GM19468 (cell line): ENCODE measurements around the gene ATP1A4.
"Not testable (repeated sequence)": the region's sequence is repeated elsewhere in the genome, so short reads cannot be mapped to it uniquely, and the experiment has no call there.

Source experiments
- ATAC-seq: cut with Tn5 transposase; IDR thresholded peaks from one replicate; pipeline ENCODE4 v1.9.1; 2021; ENCODE audit warnings: mild to moderate bottlenecking, moderate library complexity, moderate number of reproducible peaks; ENCODE audit not compliant: unreplicated experiment; ENCODE audit errors: extremely low read depth

The ATP1A4 gene

DNA sequence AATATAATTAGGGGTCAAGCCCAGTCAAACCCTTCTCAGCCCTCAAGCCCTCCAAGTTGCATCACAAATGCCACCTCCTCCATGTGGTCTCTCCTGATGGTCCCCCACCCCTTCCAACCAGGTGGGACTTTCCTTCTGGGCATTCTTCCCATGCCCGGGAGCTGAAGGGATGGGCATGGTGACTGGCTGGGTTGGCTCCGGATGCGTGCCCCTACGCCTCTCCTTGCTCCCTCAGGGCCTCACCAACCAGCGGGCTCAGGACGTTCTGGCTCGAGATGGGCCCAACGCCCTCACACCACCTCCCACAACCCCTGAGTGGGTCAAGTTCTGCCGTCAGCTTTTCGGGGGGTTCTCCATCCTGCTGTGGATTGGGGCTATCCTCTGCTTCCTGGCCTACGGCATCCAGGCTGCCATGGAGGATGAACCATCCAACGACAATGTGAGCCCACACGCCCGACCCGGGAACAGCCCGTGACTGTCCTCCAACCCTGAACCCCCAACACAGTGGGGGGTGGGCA is 28.4 kb upstream of the ATP1A4 start:
- no peak for ATAC-seq

GRCh38 chr1:160123726-160124125 is 27.7 kb upstream of the ATP1A4 start:
- ATAC-seq = no peak

GRCh38 chr1:160124705-160125478 is 26.5 kb upstream of the ATP1A4 start:
- ATAC-seq = no peak

- ATAC-seq = no peak
Observed at GRCh38 chr1:160125746-160126145, 25.7 kb upstream of the ATP1A4 start.

DNA sequence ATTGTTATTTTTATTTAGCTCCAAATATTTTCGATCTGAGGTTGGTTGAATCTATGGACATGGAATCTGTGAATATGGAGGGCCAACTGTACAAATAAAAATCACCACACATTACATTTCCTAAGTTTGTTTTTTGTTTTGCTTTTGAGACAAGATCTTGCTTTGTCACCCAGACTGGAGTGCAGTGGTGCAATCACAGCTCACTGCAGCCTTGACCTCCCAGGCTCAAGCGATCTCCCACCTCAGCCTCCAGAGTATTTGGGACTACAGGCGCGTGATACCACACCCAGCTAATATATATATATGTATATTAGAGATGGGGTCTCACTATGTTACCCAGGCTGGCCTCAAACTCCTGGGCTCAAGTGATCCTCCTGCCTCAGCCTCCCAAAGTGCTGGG is 25.1 kb upstream of the ATP1A4 start:
- not testable (repeated sequence) for ATAC-seq

- ATAC-seq = no peak
Observed at GRCh38 chr1:160127381-160127780, 24.0 kb upstream of the ATP1A4 start.

DNA sequence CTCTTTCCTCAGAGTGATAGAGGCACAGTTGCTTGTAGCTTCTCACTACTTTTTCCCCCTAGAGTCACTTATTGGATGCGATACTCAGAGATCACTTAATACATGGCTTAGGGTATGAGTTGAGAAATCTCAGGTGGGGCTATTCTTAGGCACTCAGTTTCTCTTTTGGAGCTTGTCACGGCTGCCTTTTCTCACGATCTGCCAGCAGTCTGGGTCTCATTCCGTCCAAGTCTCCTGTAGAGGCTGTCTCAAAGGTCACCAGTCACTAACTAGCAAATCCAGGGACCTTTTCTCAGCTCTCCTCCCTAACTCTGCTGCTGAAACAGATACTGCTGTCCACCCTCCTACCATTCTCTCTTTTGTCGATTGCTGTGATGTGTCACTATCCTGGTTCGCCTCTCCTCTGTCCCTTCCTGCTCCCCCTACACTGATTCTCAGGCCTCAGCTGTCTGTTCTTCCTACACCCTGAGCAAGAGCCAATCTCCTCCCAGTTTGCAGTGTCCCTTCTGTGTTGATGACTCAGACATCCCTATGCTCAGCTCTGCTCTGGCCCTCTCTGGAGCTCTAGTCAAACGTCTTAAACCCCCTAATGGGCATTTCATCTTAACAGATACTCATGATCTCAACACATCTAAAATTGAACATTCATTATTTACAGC is 23.4 kb upstream of the ATP1A4 start:
- no peak for ATAC-seq

- ATAC-seq = no peak
Observed at GRCh38 chr1:160128636-160129035, 22.8 kb upstream of the ATP1A4 start.

DNA sequence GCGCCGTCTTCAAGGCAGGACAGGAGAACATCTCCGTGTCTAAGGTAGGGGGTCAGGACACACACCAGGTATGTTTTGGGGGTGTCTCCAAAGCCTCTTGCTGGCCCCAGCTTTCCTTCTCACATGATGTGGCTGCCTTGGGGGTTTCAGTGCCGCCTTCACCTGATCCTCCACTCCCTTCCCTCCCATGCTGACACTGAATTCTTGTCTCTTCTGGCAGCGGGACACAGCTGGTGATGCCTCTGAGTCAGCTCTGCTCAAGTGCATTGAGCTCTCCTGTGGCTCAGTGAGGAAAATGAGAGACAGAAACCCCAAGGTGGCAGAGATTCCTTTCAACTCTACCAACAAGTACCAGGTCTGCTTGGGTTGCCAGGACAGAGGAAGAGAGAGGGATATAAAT is 22.4 kb upstream of the ATP1A4 start:
- ATAC-seq = no peak

DNA sequence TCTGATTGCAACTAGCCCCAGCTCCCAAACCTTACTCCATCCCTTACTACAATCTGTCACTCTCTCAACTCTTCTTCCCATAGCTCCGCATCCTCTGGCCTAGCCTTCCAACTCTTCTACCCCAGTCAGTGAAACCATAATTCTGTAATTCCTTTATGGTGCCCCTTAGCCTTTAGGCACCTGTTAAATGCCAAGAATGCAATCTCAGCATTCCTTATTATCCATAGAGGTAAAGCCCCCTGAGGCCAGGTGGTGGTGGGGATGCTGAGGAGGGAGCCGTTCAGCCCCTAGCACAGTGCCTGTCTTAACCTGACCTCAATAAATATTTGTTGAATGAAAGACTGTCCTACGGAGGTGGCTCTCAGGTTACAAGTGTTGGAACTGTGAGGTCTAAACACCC is 21.8 kb upstream of the ATP1A4 start:
- ATAC-seq = no peak

GRCh38 chr1:160129966-160130365 is 21.4 kb upstream of the ATP1A4 start:
- ATAC-seq = no peak

DNA sequence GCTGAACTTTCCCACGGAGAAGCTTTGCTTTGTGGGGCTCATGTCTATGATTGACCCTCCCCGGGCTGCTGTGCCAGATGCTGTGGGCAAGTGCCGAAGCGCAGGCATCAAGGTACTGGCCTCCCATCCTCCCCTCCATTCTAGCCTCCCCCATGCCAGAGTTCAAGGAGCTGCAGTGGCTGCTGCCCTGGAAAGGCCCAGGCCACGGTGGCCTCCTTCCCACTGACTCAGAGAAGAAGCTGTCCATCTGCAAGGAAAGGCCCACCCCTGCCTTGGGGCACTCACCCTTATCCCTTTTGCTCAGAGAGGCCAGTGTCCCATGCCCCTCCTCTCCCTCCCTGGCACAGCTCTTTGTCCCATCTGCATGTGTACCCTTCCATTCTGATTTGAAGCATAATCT is 20.9 kb upstream of the ATP1A4 start:
- ATAC-seq = no peak

DNA sequence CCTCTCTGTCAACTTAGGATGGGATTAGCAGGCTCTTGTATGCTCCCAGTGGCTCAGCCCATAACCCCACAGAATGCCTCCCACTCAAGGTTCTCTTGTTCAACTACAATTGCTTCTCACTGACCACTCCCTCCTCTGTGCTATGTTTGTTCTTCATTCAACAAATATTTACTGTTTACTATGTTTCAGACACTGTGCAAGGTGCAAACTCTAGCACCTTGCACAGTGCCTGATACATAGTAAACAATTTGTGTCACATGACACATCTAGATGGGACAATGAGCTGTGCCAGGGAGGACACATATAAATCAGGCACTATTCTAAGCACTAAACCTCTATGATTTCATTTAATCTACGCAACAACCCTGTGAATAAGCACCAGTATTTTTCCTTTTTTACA is 20.5 kb upstream of the ATP1A4 start:
- ATAC-seq = no peak

GRCh38 chr1:160131803-160132565 is 19.4 kb upstream of the ATP1A4 start:
- ATAC-seq = no peak

GRCh38 chr1:160133990-160134770 is 17.2 kb upstream of the ATP1A4 start:
- ATAC-seq = no peak

DNA sequence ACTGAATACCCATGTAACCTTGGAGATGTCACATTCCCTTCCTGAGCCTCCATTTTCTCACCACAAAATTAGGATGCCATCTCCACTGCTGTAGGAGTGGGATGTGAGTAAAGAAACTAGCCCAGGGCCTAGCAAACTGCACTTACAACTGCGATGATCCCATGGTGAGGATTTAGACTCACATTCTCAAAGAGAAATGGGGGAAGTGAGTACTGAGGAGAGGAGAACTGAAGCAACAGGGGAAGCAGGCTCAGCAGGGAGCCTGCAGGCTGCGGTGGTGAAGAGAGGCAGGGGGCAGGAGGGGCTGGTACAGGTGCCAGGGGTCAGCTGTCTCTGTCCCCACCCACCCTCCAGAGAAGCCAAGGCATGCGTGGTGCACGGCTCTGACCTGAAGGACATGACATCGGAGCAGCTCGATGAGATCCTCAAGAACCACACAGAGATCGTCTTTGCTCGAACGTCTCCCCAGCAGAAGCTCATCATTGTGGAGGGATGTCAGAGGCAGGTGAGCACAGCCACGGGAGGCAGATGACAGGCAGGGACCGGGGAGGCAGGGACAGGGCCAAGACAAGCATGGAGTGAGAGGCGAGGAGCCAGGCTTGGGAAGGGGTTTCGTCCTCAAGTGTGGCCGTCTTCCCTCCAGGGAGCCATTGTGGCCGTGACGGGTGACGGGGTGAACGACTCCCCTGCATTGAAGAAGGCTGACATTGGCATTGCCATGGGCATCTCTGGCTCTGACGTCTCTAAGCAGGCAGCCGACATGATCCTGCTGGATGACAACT is 16.4 kb upstream of the ATP1A4 start:
- no peak for ATAC-seq

DNA sequence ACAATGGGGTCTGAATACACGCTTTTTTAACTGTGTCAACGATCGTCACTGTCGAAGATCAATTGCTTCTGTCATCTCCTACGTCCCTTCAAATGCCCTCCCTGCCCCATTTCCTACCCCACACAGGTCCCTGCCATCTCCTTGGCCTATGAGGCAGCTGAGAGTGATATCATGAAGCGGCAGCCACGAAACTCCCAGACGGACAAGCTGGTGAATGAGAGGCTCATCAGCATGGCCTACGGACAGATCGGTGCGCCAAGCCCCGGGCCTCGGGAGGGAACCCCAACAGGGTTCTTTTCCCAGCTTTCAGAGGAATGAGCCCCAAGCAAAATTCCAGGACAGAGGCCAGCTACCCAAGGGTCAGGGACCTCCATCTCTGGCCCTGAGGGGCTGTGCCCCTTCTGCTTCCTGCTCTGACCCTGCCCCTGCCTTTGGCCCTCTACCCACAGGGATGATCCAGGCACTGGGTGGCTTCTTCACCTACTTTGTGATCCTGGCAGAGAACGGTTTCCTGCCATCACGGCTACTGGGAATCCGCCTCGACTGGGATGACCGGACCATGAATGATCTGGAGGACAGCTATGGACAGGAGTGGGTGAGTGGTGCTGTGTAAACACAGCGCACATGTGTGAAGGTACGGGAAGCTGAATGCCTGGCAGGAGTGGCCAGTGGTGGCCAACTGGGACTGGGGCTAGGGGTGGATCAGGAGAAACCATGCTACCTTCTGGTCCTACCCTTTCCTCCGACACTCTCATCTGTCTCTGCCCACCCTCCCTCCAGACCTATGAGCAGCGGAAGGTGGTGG is 15.1 kb upstream of the ATP1A4 start:
- no peak for ATAC-seq

- no peak for ATAC-seq
Observed at GRCh38 chr1:160136926-160137200, 14.5 kb upstream of the ATP1A4 start.
